B cell (primary cell): ENCODE data around the gene MED17. TPM values are rescaled to one million over a fixed set of nuclear protein-coding genes. Genes with fewer than 3 reads are reported as not detected.

Experiments
- ATAC-seq: fragments of 200-7000 bp; cut with Tn5 transposase; one replicate; pipeline ENCODE4 v1.10.0; 2021; ENCODE audit warnings: low read depth, mild to moderate bottlenecking, moderate number of reproducible peaks, moderate library complexity
- CTCF ChIA-PET: fragments of 350-600 bp; sonication (Branson Sonifier 250); formaldehyde crosslinking; loops from one replicate; lab custom pipeline; 2021; ENCODE audit warnings: antibody characterized with exemption, inconsistent platforms; lab: Charles Lee
- POLR2A ChIA-PET: fragments of 350-600 bp; sonication (Branson Sonifier 250); formaldehyde crosslinking; loops from one replicate; lab custom pipeline; 2021; ENCODE audit warnings: antibody characterized with exemption; lab: Charles Lee
- DNase-seq: peaks from one replicate; pipeline ENCODE4 v3.0.0; 2013
- H2AFZ ChIP-seq: 2 replicates; pipeline ENCODE4 v1.6.1; 2012; ENCODE audit warnings: mild to moderate bottlenecking, low read depth, low read length; ENCODE audit not compliant: insufficient read depth, poor library complexity, severe bottlenecking
- H3K27ac ChIP-seq, 2 donors: 1 replicate in 1 of 2; 2 replicates in 1 of 2; pipeline ENCODE4 v1.5.1; 2012 to 2013; ENCODE audit warnings: low read length in 2 of 2, mild to moderate bottlenecking in 2 of 2, moderate library complexity in 1 of 2
- H3K27me3 ChIP-seq, 4 experiments: fragments of 200-600 bp in 1 of 4; sonication (generic) in 1 of 4; replicated peaks in 1 of 4; 1 replicate in 2 of 4; 2 replicates in 2 of 4; pipeline versions ENCODE4 v1.6.1 to v1.7.0; 2013 to 2016; ENCODE audit warnings: low read length in 3 of 4, mild to moderate bottlenecking in 2 of 4, mixed read lengths in 1 of 4, moderate library complexity in 1 of 4; ENCODE audit not compliant: insufficient read depth in 4 of 4, control insufficient read depth in 3 of 4; ENCODE audit errors: control extremely low read depth in 1 of 4
- H3K36me3 ChIP-seq, 2 experiments: replicated peaks in 1 of 2; 1 replicate in 1 of 2; 2 replicates in 1 of 2; pipeline versions ENCODE4 v1.6.1 to v1.7.1; 2013; ENCODE audit warnings: low read length in 1 of 2; ENCODE audit not compliant: insufficient read depth in 2 of 2, control insufficient read depth in 1 of 2; ENCODE audit errors: control extremely low read depth in 1 of 2, extremely low read depth in 1 of 2
- H3K4me1 ChIP-seq, 2 donors: fragments of 200-600 bp in 1 of 2; sonication (generic) in 1 of 2; 1 replicate in 1 of 2; 2 replicates in 1 of 2; pipeline versions ENCODE4 v1.5.1 to v1.6.1; 2013 to 2017; ENCODE audit warnings: low read length in 2 of 2; ENCODE audit not compliant: control insufficient read depth in 2 of 2, insufficient read depth in 2 of 2
- H3K4me2 ChIP-seq: replicated peaks from 2 replicates; pipeline ENCODE3; 2012; ENCODE audit warnings: mild to moderate bottlenecking, low read depth, low read length; ENCODE audit not compliant: poor library complexity, severe bottlenecking
- H3K4me3 ChIP-seq, 5 experiments: fragments of 200-600 bp in 1 of 5; sonication (generic) in 1 of 5; 1 replicate in 3 of 5; 2 replicates in 2 of 5; pipeline versions ENCODE4 v1.5.1 to v1.7.0; 2011 to 2016; ENCODE audit warnings: low read length in 4 of 5, mild to moderate bottlenecking in 4 of 5, low read depth in 2 of 5, control low read depth in 1 of 5, moderate library complexity in 1 of 5; ENCODE audit not compliant: insufficient read depth in 1 of 5; ENCODE audit errors: control extremely low read depth in 1 of 5, extremely low read depth in 1 of 5
- H3K79me2 ChIP-seq: fragments of 200-600 bp; sonication (generic); one replicate; pipeline ENCODE4 v1.6.0; 2016; ENCODE audit warnings: low read length; ENCODE audit not compliant: control insufficient read depth, insufficient read depth
- H3K9ac ChIP-seq: fragments of 200-600 bp; sonication (generic); 2 replicates; pipeline ENCODE4 v1.6.1; 2017; ENCODE audit warnings: mild to moderate bottlenecking, low read length, moderate library complexity
- H3K9me3 ChIP-seq, 3 donors: one replicate each; pipeline versions ENCODE4 v1.6.1 to v1.7.1; 2013; ENCODE audit warnings: low read length in 2 of 3; ENCODE audit not compliant: control insufficient read depth in 2 of 3, insufficient read depth in 1 of 3; ENCODE audit errors: control extremely low read depth in 1 of 3
- H4K20me1 ChIP-seq: 2 replicates; pipeline ENCODE4 v1.6.0; 2012; ENCODE audit warnings: mild to moderate bottlenecking, low read length; ENCODE audit not compliant: insufficient read depth, control insufficient read depth, poor library complexity, severe bottlenecking
- H3K27ac Mint-ChIP-seq: one replicate; pipeline ENCODE4 v1.8.0; 2021; ENCODE audit warnings: mixed read lengths
- H3K27me3 Mint-ChIP-seq: one replicate; pipeline ENCODE4 v1.8.0; 2021; ENCODE audit warnings: mixed read lengths
- H3K4me1 Mint-ChIP-seq: one replicate; pipeline ENCODE4 v1.8.0; 2021; ENCODE audit warnings: mixed read lengths
- H3K4me3 Mint-ChIP-seq: one replicate; pipeline ENCODE4 v1.8.0; 2021; ENCODE audit warnings: mixed read lengths
- H3K9me3 Mint-ChIP-seq: one replicate; pipeline ENCODE4 v1.8.0; 2022; ENCODE audit warnings: mixed read lengths; ENCODE audit not compliant: insufficient read depth
- CTCF ChIP-seq: fragments of 200-600 bp; IDR thresholded peaks from one replicate; pipeline ENCODE4 v1.8.0; 2022; ENCODE audit warnings: antibody characterized with exemption, mild to moderate bottlenecking
- EZH2 ChIP-seq: IDR thresholded peaks from 2 replicates; pipeline ENCODE4 v1.6.1; 2012; ENCODE audit warnings: borderline replicate concordance, low read depth, mild to moderate bottlenecking, moderate library complexity, low read length; ENCODE audit not compliant: insufficient read depth, poor library complexity, severe bottlenecking
- WGBS: methylation state at CpG from one replicate; pipeline ENCODE4 v1.1.5; 2013; ENCODE audit warnings: missing lambda C conversion rate; ENCODE audit not compliant: insufficient coverage; 5-methylcytosine and 5-hydroxymethylcytosine counted together
- intact Hi-C: fragments of 100-400 bp; cut with micrococcal nuclease; formaldehyde crosslinking; loops from one replicate; pipeline ENCODE4 v1.10.0; 2022
- polyA plus RNA-seq: library from polyadenylated mRNA; depleted of rRNA; stranded (reverse); fragments of >200 nt; gene quantifications from 2 replicates; pipeline ENCODE4 v1.2.3, GENCODE V29; 2012
- total RNA-seq, 2 donors: library from RNA; stranded (reverse); fragments of 120-200 nt in 1 of 2; gene quantifications; 1 replicate in 1 of 2; 2 replicates in 1 of 2; pipeline versions ENCODE4 v1.2.3 to v1.2.4, GENCODE V29; 2013 to 2022

MED17 gene
- total and polyA plus RNA-seq, 2 donors (not counting 1 experiment from before 2014, with no cell fraction given), result 26.1 to 78.1 TPM

GRCh38 chr11:93840981-93841380 is 56.9 kb downstream of the MED17 start:
- no peak overlapping the region for H3K27ac ChIP-seq
- Mint-ChIP-seq H3K4me3 (no peak overlapping the region), H3K27ac (no peak overlapping the region), H3K27me3 (peaks cover 3% of the 10 kb centered on the region), H3K9me3 (no peaks in the 10 kb centered on the region), H3K4me1 (no peaks in the 10 kb centered on the region)
- 32% methylated on average over 1 of the region's 3 CpGs for WGBS
- no peaks in the 10 kb centered on the region for H3K79me2 ChIP-seq
- H3K27me3 ChIP-seq, result no peaks in the 10 kb centered on the region
- DNase-seq, result no peak
- no peaks in the 10 kb centered on the region for H3K36me3 ChIP-seq
- no peaks in the 10 kb centered on the region for H3K9me3 ChIP-seq
- no peak overlapping the region for H3K4me3 ChIP-seq
- intact Hi-C loops, result no loop called here
- H3K4me2 ChIP-seq, result no peak overlapping the region
- H4K20me1 ChIP-seq, result no peaks in the 10 kb centered on the region
- CTCF ChIA-PET, result no interaction called here
- POLR2A ChIA-PET, result no interaction called here
- H2AFZ ChIP-seq, result no peak overlapping the region
- no peak for ATAC-seq
- no peak for TF ChIP-seq CTCF
- TF ChIP-seq EZH2, result no peak
- H3K9ac ChIP-seq, result no peak overlapping the region
- no peaks in the 10 kb centered on the region for H3K4me1 ChIP-seq

GRCh38 chr11:93841446-93841845 is 57.4 kb downstream of the MED17 start:
- POLR2A ChIA-PET, result no interaction called here

More at GRCh38 chr11:93841446-93841845, 57.4 kb downstream of the MED17 start:
- CTCF ChIA-PET, result no interaction called here
- H3K4me3 Mint-ChIP-seq, result no peak overlapping the region
- H3K4me1 Mint-ChIP-seq, result no peaks in the 10 kb centered on the region
- H3K27me3 ChIP-seq, result no peaks in the 10 kb centered on the region
- no peak overlapping the region for H3K4me2 ChIP-seq
- no peaks in the 10 kb centered on the region for H3K9me3 ChIP-seq
- 100% methylated on average over 2 of the region's 2 CpGs for WGBS
- H3K27me3 Mint-ChIP-seq, result peaks cover 3% of the 10 kb centered on the region
- DNase-seq (no peak), ATAC-seq (no peak)
- no peaks in the 10 kb centered on the region for H3K79me2 ChIP-seq
- no peak overlapping the region for H2AFZ ChIP-seq
- H3K9ac ChIP-seq, result no peak overlapping the region
- TF ChIP-seq CTCF, result no peak
- no peak for TF ChIP-seq EZH2
- no peaks in the 10 kb centered on the region for H3K4me1 ChIP-seq
- no peak overlapping the region for H3K4me3 ChIP-seq
- no peak overlapping the region for H3K27ac Mint-ChIP-seq
- no peaks in the 10 kb centered on the region for H4K20me1 ChIP-seq
- no peaks in the 10 kb centered on the region for H3K36me3 ChIP-seq
- H3K9me3 Mint-ChIP-seq, result no peaks in the 10 kb centered on the region
- no peak overlapping the region for H3K27ac ChIP-seq
- intact Hi-C loops, result no loop called here
